HG03280 (cell line): ENCODE results near the gene C22orf31.
"Not testable (repeated sequence)": the region's sequence is repeated elsewhere in the genome, so short reads cannot be mapped to it uniquely, and the experiment has no call there.

ENCODE experiments used
- ATAC-seq: cut with Tn5 transposase; IDR thresholded peaks from one replicate; pipeline ENCODE4 v1.9.1; 2021; ENCODE audit warnings: mild to moderate bottlenecking, moderate library complexity; ENCODE audit not compliant: unreplicated experiment

C22orf31 gene

GRCh38 chr22:29061773-29062172 is at the start of gene C22orf31:
Gene C22orf31, minus strand, starts transcription at chr22:29061831. Its CDS starts 39 bp downstream, at chr22:29061792.
- ATAC-seq, result no peak

GRCh38 chr22:29110946-29111345 is 49.3 kb upstream of the C22orf31 start:
- no peak for ATAC-seq

- no peak for ATAC-seq
These were observed 48.2 kb upstream of the C22orf31 start for GRCh38 chr22:29109822-29110221.

GRCh38 chr22:29108137-29108536 is 46.5 kb upstream of the C22orf31 start:
- no peak for ATAC-seq

- ATAC-seq, result no peak
These were observed 45.2 kb upstream of the C22orf31 start for GRCh38 chr22:29106839-29107238.

- ATAC-seq, result no peak
These were observed 43.8 kb upstream of the C22orf31 start for GRCh38 chr22:29105468-29105867.

- ATAC-seq, result no peak
These were observed 41.5 kb upstream of the C22orf31 start for GRCh38 chr22:29103121-29103520.

GRCh38 chr22:29102300-29102699 is 40.7 kb upstream of the C22orf31 start:
- no peak for ATAC-seq

GRCh38 chr22:29098296-29098695 is 36.7 kb upstream of the C22orf31 start:
- ATAC-seq, result no peak

GRCh38 chr22:29096736-29097669 is 35.4 kb upstream of the C22orf31 start:
- no peak for ATAC-seq

- ATAC-seq, result no peak
These were observed 33.8 kb upstream of the C22orf31 start for GRCh38 chr22:29095459-29095858.

- no peak for ATAC-seq
These were observed 32.1 kb upstream of the C22orf31 start for GRCh38 chr22:29093501-29094300.

- ATAC-seq, result no peak
These were observed 31.4 kb upstream of the C22orf31 start for GRCh38 chr22:29093030-29093429.

GRCh38 chr22:29092243-29092642 is 30.6 kb upstream of the C22orf31 start:
- no peak for ATAC-seq

- ATAC-seq, result no peak
These were observed 28.4 kb upstream of the C22orf31 start for GRCh38 chr22:29090039-29090438.

- ATAC-seq, result no peak
These were observed 27.9 kb upstream of the C22orf31 start for GRCh38 chr22:29089507-29089906.

- ATAC-seq, result no peak
These were observed 27.2 kb upstream of the C22orf31 start for GRCh38 chr22:29088809-29089208.

GRCh38 chr22:29087012-29087411 is 25.4 kb upstream of the C22orf31 start:
- no peak for ATAC-seq

- no peak for ATAC-seq
These were observed 22.4 kb upstream of the C22orf31 start for GRCh38 chr22:29083933-29084591.

GRCh38 chr22:29083576-29083932 is 21.9 kb upstream of the C22orf31 start:
- not testable (repeated sequence) for ATAC-seq

- no peak for ATAC-seq
These were observed 21.4 kb upstream of the C22orf31 start for GRCh38 chr22:29082826-29083545.
